H1 (cell line): ENCODE results near the gene UNC119. TPM values are rescaled to one million over a fixed set of nuclear protein-coding genes. Genes with fewer than 3 reads are reported as not detected.

Source experiments
- CTCF ChIA-PET: fragments of 300-600 bp; sonication (Branson Sonifier 250); formaldehyde crosslinking; loops from one replicate; lab custom pipeline; 2021; ENCODE audit not compliant: partially characterized antibody; lab: Charles Lee
- POLR2A ChIA-PET: fragments of 300-600 bp; sonication (Branson Sonifier 250); formaldehyde crosslinking; loops from one replicate; lab custom pipeline; 2021; ENCODE audit warnings: inconsistent platforms; ENCODE audit not compliant: partially characterized antibody; lab: Charles Lee
- DNase-seq, 2 experiments: peaks; one replicate each; pipeline versions ENCODE4 v3.0.0 to v3.0.0-alpha.2; 2010 to 2022; ENCODE audit warnings: low spot score in 2 of 2, low read depth in 1 of 2, mixed read lengths in 1 of 2
- FAIRE-seq: peaks from 2 replicates; lab custom pipeline; 2011; peaks lifted over from hg19 to GRCh38; lab: Jason Lieb, UNC
- H2AFZ ChIP-seq: 2 replicates; pipeline ENCODE4 v1.8.1; 2012; ENCODE audit warnings: low read length, inconsistent platforms
- H2AK5ac ChIP-seq: 2 replicates; pipeline ENCODE4 v1.6.1; 2013; ENCODE audit warnings: low read depth, low read length
- H2BK120ac ChIP-seq: replicated peaks from 2 replicates; pipeline ENCODE3; 2013; ENCODE audit warnings: low read depth, low read length, inconsistent platforms
- H2BK12ac ChIP-seq: 2 replicates; pipeline ENCODE4 v1.6.1; 2013; ENCODE audit warnings: low read depth, low read length
- H2BK15ac ChIP-seq: 2 replicates; pipeline ENCODE4 v1.6.1; 2013; ENCODE audit warnings: low read length
- H2BK20ac ChIP-seq: 2 replicates; pipeline ENCODE4 v1.6.1; 2013; ENCODE audit warnings: low read length
- H2BK5ac ChIP-seq: 2 replicates; pipeline ENCODE4 v1.6.1; 2013; ENCODE audit warnings: low read depth, low read length
- H3K14ac ChIP-seq: 2 replicates; pipeline ENCODE4 v1.6.1; 2013; ENCODE audit warnings: inconsistent platforms; ENCODE audit not compliant: insufficient read length
- H3K18ac ChIP-seq: 2 replicates; pipeline ENCODE4 v1.6.1; 2013; ENCODE audit warnings: low read length; ENCODE audit errors: extremely low read depth
- H3K23ac ChIP-seq: 2 replicates; pipeline ENCODE4 v1.6.1; 2013; ENCODE audit warnings: inconsistent platforms; ENCODE audit not compliant: insufficient read length
- H3K23me2 ChIP-seq: 2 replicates; pipeline ENCODE4 v1.6.1; 2013; ENCODE audit warnings: low read depth, low read length
- H3K27ac ChIP-seq: 2 replicates; pipeline ENCODE4 v1.6.1; 2011; ENCODE audit warnings: low read depth, low read length, inconsistent platforms
- H3K27me3 ChIP-seq, 4 experiments: replicated peaks in 1 of 4; 1 replicate in 1 of 4; 2 replicates in 3 of 4; pipeline versions ENCODE4 v1.6.1 to v1.8.1; 2011 to 2013; ENCODE audit warnings: low read length in 3 of 4, mild to moderate bottlenecking in 3 of 4, inconsistent platforms in 2 of 4, mixed read lengths in 2 of 4, moderate library complexity in 1 of 4; ENCODE audit not compliant: control insufficient read depth in 3 of 4, insufficient read depth in 3 of 4; ENCODE audit errors: extremely low read depth in 1 of 4
- H3K36me3 ChIP-seq, 4 experiments: 2 replicates each; pipeline versions ENCODE4 v1.6.1 to v1.8.1; 2011 to 2013; ENCODE audit warnings: mild to moderate bottlenecking in 4 of 4, low read length in 3 of 4, moderate library complexity in 2 of 4, control low read depth in 1 of 4, inconsistent platforms in 1 of 4; ENCODE audit not compliant: insufficient read depth in 4 of 4, control insufficient read depth in 2 of 4
- H3K4ac ChIP-seq: replicated peaks from 2 replicates; pipeline ENCODE3; 2013; ENCODE audit warnings: low read length, low read depth, mixed read lengths, inconsistent platforms; ENCODE audit not compliant: insufficient read length
- H3K4me1 ChIP-seq, 4 experiments: replicated peaks in 1 of 4; 1 replicate in 1 of 4; 2 replicates in 3 of 4; pipeline versions ENCODE4 v1.6.1 to v1.8.1; 2011 to 2013; ENCODE audit warnings: low read length in 3 of 4, inconsistent platforms in 2 of 4, mixed read lengths in 1 of 4; ENCODE audit not compliant: insufficient read depth in 4 of 4, control insufficient read depth in 3 of 4
- H3K4me2 ChIP-seq, 2 experiments: 2 replicates each; pipeline versions ENCODE4 v1.6.1 to v1.8.1; 2011 to 2013; ENCODE audit warnings: low read depth in 2 of 2, low read length in 2 of 2, control low read depth in 1 of 2, inconsistent platforms in 1 of 2, mild to moderate bottlenecking in 1 of 2; ENCODE audit not compliant: insufficient read depth in 1 of 2
- H3K4me3 ChIP-seq, 4 experiments: fragments of 200-600, 300-600 bp in 1 of 4; sonication (generic), shearing (Covaris generic), sonication (Bioruptor Twin) in 1 of 4; 2 replicates each; pipeline versions ENCODE4 v1.5.1 to v1.8.1; 2011 to 2016; ENCODE audit warnings: low read length in 4 of 4, low read depth in 3 of 4, control low read depth in 2 of 4, inconsistent platforms in 2 of 4, mild to moderate bottlenecking in 2 of 4, mixed read lengths in 1 of 4, moderate library complexity in 1 of 4; ENCODE audit not compliant: insufficient read depth in 2 of 4; ENCODE audit errors: extremely low read depth in 1 of 4
- H3K56ac ChIP-seq: replicated peaks from 2 replicates; pipeline ENCODE3; 2013; ENCODE audit warnings: low read depth, mild to moderate bottlenecking, mixed read lengths, low read length, inconsistent platforms; ENCODE audit not compliant: insufficient read length
- H3K79me1 ChIP-seq: 2 replicates; pipeline ENCODE4 v1.6.1; 2013; ENCODE audit warnings: low read depth, low read length, control low read depth
- H3K79me2 ChIP-seq, 2 experiments: 2 replicates each; pipeline versions ENCODE4 v1.6.1 to v1.8.1; 2012 to 2013; ENCODE audit warnings: low read length in 2 of 2, mild to moderate bottlenecking in 2 of 2, inconsistent platforms in 1 of 2; ENCODE audit not compliant: insufficient read depth in 2 of 2, control insufficient read depth in 1 of 2
- H3K9ac ChIP-seq, 4 experiments: replicated peaks in 1 of 4; 1 replicate in 1 of 4; 2 replicates in 3 of 4; pipeline versions ENCODE4 v1.6.1 to v1.8.1; 2011 to 2013; ENCODE audit warnings: low read depth in 3 of 4, low read length in 3 of 4, control low read depth in 2 of 4, mild to moderate bottlenecking in 2 of 4, moderate library complexity in 2 of 4, inconsistent platforms in 1 of 4; ENCODE audit errors: extremely low read depth in 1 of 4
- H3K9me3 ChIP-seq, 2 experiments: 2 replicates each; pipeline versions ENCODE4 v1.6.1 to v1.8.1; 2012 to 2013; ENCODE audit warnings: mild to moderate bottlenecking in 2 of 2, moderate library complexity in 2 of 2, control low read depth in 1 of 2, inconsistent platforms in 1 of 2, low read depth in 1 of 2, low read length in 1 of 2, mixed read lengths in 1 of 2; ENCODE audit not compliant: insufficient read depth in 2 of 2
- H4K20me1 ChIP-seq, 2 experiments: replicated peaks in 1 of 2; 2 replicates each; pipeline versions ENCODE3 to v1.8.1; 2011 to 2013; ENCODE audit warnings: inconsistent platforms in 2 of 2, low read length in 2 of 2, mild to moderate bottlenecking in 1 of 2; ENCODE audit not compliant: insufficient read depth in 2 of 2, control insufficient read depth in 1 of 2
- H4K5ac ChIP-seq: 2 replicates; pipeline ENCODE4 v1.6.1; 2013; ENCODE audit warnings: low read length, low read depth, mixed read lengths, inconsistent platforms; ENCODE audit not compliant: insufficient read length
- H4K8ac ChIP-seq: 2 replicates; pipeline ENCODE4 v1.8.0; 2013; ENCODE audit warnings: mild to moderate bottlenecking, moderate library complexity, low read length, inconsistent platforms; ENCODE audit not compliant: insufficient read depth; ENCODE audit errors: extremely low read depth
- H4K91ac ChIP-seq: replicated peaks from 2 replicates; pipeline ENCODE3; 2013; ENCODE audit warnings: low read length, mixed read lengths, inconsistent platforms; ENCODE audit not compliant: insufficient read length
- BRCA1 ChIP-seq: IDR thresholded peaks from 2 replicates; pipeline ENCODE4 v1.6.1; 2012; ENCODE audit warnings: low read depth, low read length, improper control_type of control experiment
- EP300 ChIP-seq, 2 experiments: IDR thresholded peaks; 1 replicate in 1 of 2; 2 replicates in 1 of 2; pipeline ENCODE4 v1.6.1; 2011 to 2012; ENCODE audit warnings: low read depth in 2 of 2, low read length in 2 of 2, mild to moderate bottlenecking in 2 of 2, borderline replicate concordance in 1 of 2, inconsistent platforms in 1 of 2, moderate library complexity in 1 of 2
- EZH2 ChIP-seq: fragments of 200-600 bp; sonication (generic); IDR thresholded peaks from 2 replicates; pipeline ENCODE4 v1.7.1; 2012; ENCODE audit warnings: low read depth, mild to moderate bottlenecking, moderate library complexity, low read length, inconsistent platforms; ENCODE audit not compliant: severe bottlenecking
- FOSL1 ChIP-seq: IDR thresholded peaks from 2 replicates; pipeline ENCODE4 v1.6.1; 2011; ENCODE audit warnings: mild to moderate bottlenecking, low read depth, low read length, moderate library complexity; ENCODE audit not compliant: insufficient read depth
- GTF2F1 ChIP-seq: IDR thresholded peaks from 2 replicates; pipeline ENCODE4 v1.6.1; 2012; ENCODE audit warnings: low read depth, low read length, improper control_type of control experiment, borderline replicate concordance
- RAD21 ChIP-seq, 2 experiments: IDR thresholded peaks in 1 of 2; conservative IDR thresholded peaks in 1 of 2; 2 replicates each; pipeline ENCODE4 v1.6.1; 2011; ENCODE audit warnings: low read depth in 2 of 2, low read length in 2 of 2, improper control_type of control experiment in 1 of 2, inconsistent platforms in 1 of 2, mild to moderate bottlenecking in 1 of 2, moderate library complexity in 1 of 2
- SP1 ChIP-seq: IDR thresholded peaks from 2 replicates; pipeline ENCODE4 v1.6.1; 2011; ENCODE audit warnings: low read depth, low read length
- WGBS, 2 experiments: shearing (Covaris generic) in 1 of 2; methylation state at CpG; one replicate each; pipeline versions ENCODE4 v1.1.6 to v1.1.7; 2013 to 2015; ENCODE audit warnings: low lambda C conversion rate in 2 of 2, mixed read lengths in 2 of 2, inconsistent platforms in 1 of 2, low coverage in 1 of 2, missing lambda C conversion rate in 1 of 2; ENCODE audit not compliant: insufficient replicate concordance in 2 of 2, insufficient coverage in 1 of 2, insufficient read length in 1 of 2; ENCODE audit errors: extremely low coverage in 1 of 2, missing lambda C conversion rate in 1 of 2; 5-methylcytosine and 5-hydroxymethylcytosine counted together
- polyA plus RNA-seq, 7 experiments: library from polyadenylated mRNA; depleted of rRNA in 3 of 7; stranded (reverse) in 5 of 7; unstranded in 2 of 7; fragments of >200 nt in 5 of 7; fragments of 200-250 nt in 2 of 7; gene quantifications; 1 replicate in 5 of 7; 2 replicates in 1 of 7; 4 replicates in 1 of 7; pipeline versions ENCODE4 v1.2.1 to v1.2.3, GENCODE V29; 2011 to 2013; ENCODE audit warnings: missing spikeins in 2 of 7, mixed read lengths in 2 of 7
- total RNA-seq: library from RNA; stranded (reverse); fragmentation: NEBNext Ultra II Directional; extraction: Animal tissue kit (Norgen Biotek cat#: 25700); gene quantifications from 2 replicates; pipeline ENCODE4 v1.2.1, GENCODE V29; 2021
- TF ChIP-seq, protein P1 (sequence below): IDR thresholded peaks from 2 replicates; pipeline ENCODE4 v1.6.1; 2012; ENCODE audit warnings: inconsistent platforms

The UNC119 gene
- total and polyA plus RNA-seq, 2 of the 8 experiments (the other 6 are each of a cell fraction or from before 2014, with no cell fraction given) = 43.5 to 94.4 TPM

DNA sequence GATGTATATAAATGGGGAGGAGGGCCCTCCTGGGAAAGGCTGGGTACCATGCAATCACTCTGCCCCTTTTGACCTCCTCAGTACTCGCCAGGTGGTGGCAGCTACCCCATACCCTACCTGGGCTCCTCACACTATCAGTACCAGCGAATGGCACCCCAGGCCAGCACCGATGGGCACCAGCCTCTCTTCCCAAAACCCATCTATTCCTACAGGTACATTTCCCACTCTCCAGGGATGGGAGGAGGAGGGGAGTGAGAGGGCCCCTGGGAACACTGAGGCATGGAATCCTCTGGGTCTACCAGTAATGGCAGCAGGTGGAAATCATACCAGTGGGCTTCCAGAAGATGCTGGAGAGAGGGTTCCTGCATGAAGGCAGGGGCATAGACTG is 23.4 kb downstream of the UNC119 start:
- 77% methylated on average over 3 of the region's 3 CpGs; no CpG with 5 or more reads in 1 of the 2 experiments for WGBS, 2 experiments
- no peaks in the 10 kb centered on the region for H3K79me2 ChIP-seq
- no peaks in the 10 kb centered on the region for H3K27me3 ChIP-seq
- H4K8ac ChIP-seq = no peak overlapping the region
- TF ChIP-seq FOSL1 (no peak), SP1 (no peak), RAD21 (IDR thresholded peaks at IDR 0.05 in 1 of 2, conservative IDR thresholded peaks at IDR 0.05 in 1 of 2; ENCODE audit: low read depth in 2 of 2, low read length in 2 of 2) (no peak), BRCA1 (no peak), GTF2F1 (no peak), EP300 (IDR thresholded peaks at IDR 0.05; ENCODE audit: borderline replicate concordance in 1 of 2, low read depth in 2 of 2, low read length in 2 of 2) (no peak), EZH2 (no peak)
- TF ChIP-seq, protein P1, sequence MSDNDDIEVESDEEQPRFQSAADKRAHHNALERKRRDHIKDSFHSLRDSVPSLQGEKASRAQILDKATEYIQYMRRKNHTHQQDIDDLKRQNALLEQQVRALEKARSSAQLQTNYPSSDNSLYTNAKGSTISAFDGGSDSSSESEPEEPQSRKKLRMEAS = no peak
- no peak overlapping the region for H3K4me3 ChIP-seq
- H4K91ac ChIP-seq = no peak overlapping the region
- no peak overlapping the region for H3K23ac ChIP-seq
- no peaks in the 10 kb centered on the region for H3K23me2 ChIP-seq
- FAIRE-seq (no peak), DNase-seq (no peak)
- H3K4me2 ChIP-seq = no peak overlapping the region
- no peak overlapping the region for H2BK120ac ChIP-seq
- peaks cover 0 to 5% (median 0%) of the 10 kb centered on the region in 4 experiments; a peak in 2 of 7 replicates for H3K4me1 ChIP-seq
- no peak overlapping the region for H4K5ac ChIP-seq
- no peak overlapping the region for H2BK15ac ChIP-seq
- no peak overlapping the region for H2AFZ ChIP-seq
- no peak overlapping the region for H3K27ac ChIP-seq
- H3K18ac ChIP-seq = no peak overlapping the region
- CTCF ChIA-PET = interaction anchor here (0.9 to 5.9 kb wide), 5 partner anchors 11 to 30 kb away, joined by 3 to 45 read pairs (median 4); no protein-coding TSS in a partner anchor
- H2AK5ac ChIP-seq = no peak overlapping the region
- no peak overlapping the region for H3K14ac ChIP-seq
- no peak overlapping the region for H2BK20ac ChIP-seq
- H3K9me3 ChIP-seq = no peaks in the 10 kb centered on the region
- no peak overlapping the region for H3K9ac ChIP-seq
- no peaks in the 10 kb centered on the region for H3K79me1 ChIP-seq
- no peak overlapping the region for H2BK12ac ChIP-seq
- H3K56ac ChIP-seq = no peak overlapping the region
- no peaks in the 10 kb centered on the region for H3K36me3 ChIP-seq
- POLR2A ChIA-PET = interaction anchor here (1.1 kb wide), 1 partner anchor 16 kb away, joined by 3 read pairs; no protein-coding TSS in a partner anchor
- no peaks in the 10 kb centered on the region for H4K20me1 ChIP-seq
- H3K4ac ChIP-seq = no peak overlapping the region
- no peak overlapping the region for H2BK5ac ChIP-seq
